ENCODE data around the gene SUMF1.

Gene SUMF1

DNA sequence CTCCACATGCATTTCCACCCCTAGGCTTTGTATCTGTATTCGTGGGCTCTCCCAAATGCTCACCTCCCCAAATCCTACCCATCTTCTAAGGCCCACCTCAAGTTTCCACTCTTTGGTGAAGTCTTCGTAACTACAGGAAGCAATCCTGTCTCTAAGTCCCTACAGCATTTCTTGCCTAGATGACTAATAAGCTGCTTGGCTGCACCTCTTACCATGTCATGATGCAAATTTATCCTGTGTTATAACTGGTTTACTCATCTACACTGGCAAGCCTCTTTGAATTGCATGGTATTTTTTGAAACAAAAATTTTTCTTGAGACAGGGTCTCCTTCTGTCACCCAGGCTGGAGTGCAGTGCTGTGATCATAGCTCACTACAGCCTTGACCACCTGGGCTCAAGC, 90.6 kb downstream of the SUMF1 start:
- DNase-seq, result no peak

- no peak for DNase-seq
Observed at GRCh38 chr3:4375911-4376310, 91.2 kb downstream of the SUMF1 start.

GRCh38 chr3:4373669-4374068, 93.4 kb downstream of the SUMF1 start:
- DNase-seq, result no peak

- DNase-seq, result no peak
Observed at GRCh38 chr3:4362523-4362922, 104.5 kb downstream of the SUMF1 start.

DNA sequence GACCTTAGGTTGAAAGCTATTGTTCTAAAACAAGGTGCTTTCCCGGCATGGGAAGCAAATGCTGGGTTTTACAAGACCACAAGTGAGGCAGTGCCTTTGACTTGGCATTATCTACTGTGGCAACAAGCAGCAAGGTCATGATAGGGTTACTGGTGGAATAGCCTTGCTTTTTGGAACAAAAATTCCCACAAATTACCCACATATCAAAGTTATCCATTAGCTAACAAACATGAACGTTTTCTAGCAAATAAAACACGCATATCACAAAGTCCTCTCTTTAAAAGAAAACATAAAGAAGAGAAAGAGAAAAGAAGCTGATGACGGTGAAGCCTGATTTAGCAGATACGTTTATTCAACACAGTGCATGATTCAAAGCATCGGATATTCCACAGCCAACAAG, 106.3 kb downstream of the SUMF1 start:
- DNase-seq, result no peak

- no peak for DNase-seq
Observed at GRCh38 chr3:4359805-4360502, 107.1 kb downstream of the SUMF1 start.

DNA sequence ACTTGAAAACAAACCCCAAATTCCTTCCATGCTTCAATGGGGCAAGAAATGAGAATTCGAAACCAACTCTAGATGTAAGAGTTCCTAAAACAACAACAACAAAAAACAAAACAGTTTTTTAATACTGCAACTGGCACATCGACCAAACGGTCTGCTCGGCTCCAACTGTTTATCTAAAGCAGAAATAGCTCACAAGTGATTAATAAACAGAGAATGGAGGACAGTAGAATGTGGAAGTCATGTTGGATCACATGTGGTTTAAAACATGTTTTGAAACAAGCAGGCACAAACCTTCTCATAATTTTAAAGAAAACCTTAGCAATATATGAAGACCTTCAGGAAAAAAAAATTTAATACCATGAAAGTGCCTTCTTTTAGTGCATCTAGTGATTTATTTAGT, 108.8 kb downstream of the SUMF1 start:
- DNase-seq, result no peak

- DNase-seq, result no peak
Observed at GRCh38 chr3:4356546-4357410, 110.3 kb downstream of the SUMF1 start.

DNA sequence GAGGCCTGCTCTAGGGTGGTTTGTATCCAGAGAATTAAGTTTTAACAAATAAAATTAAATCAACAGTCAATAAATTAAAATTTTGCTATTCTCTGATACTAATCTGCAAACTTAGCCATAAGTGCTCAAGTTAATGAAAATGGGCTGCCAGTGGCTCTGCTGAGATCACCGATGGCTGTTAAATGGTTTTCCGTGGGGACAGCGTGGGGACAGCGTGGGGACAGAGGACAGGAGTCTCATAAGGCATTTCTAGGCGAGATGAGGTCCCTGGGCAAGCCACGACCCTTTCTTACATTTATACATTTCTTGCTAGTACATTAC, 110.9 kb downstream of the SUMF1 start:
- DNase-seq, result no peak

DNA sequence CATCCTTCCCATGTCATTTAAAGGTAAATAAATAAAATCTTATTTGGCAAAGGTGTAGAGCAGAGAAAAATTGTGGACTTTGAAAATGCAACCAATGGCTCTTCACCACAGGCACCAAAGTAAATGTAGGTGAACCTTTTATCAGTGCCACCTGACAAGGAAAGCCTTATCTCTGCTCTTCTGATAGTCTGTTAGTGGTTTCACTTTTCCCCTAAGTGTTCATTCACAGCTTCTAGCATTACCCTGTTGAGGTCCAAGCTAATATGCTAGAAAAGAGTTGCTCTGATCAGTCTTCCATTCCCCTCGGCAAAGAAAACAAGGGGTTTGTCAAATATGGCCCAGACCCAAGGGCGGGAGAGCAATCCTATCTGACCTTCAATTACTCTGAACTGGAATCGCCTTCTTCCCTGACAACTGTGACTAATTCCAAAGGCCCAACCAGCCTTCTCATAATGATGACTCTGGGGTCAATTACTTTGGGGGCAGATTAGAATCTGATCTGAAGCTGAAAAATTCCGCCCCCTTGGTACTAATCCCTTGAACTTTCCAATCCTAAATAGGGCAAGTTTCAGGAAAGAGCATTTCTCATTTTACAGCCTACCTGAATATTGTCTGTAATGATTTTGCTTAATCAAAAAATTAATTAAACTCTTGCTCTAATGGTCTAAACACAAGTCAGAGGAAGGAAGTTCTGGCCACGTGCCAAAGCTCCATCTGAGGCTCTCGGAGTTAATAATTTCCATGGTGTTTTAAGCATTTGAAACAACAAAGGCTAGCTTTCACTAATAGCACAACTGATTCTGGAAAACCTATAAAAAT, 111.5 kb downstream of the SUMF1 start:
- DNase-seq, result peak; percentile 88

DNA sequence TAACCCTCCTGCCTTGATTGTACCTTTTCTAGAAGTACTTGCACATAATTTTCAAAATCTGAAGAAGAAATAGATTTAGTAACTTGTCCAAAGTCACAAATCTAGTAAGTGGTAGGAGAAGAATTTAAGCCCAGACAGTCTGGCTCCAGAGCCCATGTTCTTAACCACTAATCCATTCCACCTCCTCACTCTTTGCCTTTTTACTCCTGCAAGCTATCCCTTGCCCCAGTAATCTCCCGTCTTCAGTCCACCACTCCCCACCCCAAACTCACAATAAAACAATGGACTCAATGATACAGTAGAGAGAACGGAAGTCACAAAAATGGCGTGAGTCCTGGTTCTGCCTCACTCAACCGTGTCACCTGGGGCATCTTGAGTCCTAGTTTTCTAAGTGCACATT, 115.2 kb downstream of the SUMF1 start:
- DNase-seq, result no peak

DNA sequence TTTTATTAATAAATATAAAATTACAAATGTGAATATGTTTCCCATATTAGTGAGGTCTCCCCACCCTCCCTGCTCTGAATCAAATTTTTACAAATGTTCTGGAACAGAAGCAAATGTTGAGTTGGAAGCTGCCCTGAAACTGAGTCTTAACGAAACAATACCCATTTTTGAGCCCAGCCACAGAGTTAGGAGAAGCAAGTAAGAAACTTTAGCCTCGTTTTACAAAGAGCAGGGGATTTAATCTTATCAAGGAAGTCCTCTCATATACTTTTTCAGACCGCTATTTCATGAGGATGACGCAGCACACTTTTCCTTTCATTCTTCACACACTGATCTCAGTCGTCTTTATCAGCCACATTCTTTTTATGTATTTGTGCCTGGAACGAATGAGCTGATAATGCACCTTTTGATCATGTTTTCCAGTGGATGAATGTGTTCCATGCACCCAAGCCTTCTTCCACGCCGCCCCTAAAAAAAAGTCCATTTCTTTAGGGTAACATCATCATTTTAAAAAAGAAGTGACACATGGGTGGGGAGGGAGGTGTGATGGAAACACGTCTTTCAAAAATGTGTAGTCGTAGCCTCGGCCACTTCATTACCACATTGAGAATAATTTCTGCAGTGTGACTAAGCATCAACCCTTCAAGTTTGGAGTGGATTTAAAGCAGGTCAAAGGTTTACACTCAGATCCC, 115.8 kb downstream of the SUMF1 start:
- DNase-seq, result peak; percentile 96

- DNase-seq, result peak; percentile 94
Observed at GRCh38 chr3:4350789-4351163, 116.3 kb downstream of the SUMF1 start.

DNA sequence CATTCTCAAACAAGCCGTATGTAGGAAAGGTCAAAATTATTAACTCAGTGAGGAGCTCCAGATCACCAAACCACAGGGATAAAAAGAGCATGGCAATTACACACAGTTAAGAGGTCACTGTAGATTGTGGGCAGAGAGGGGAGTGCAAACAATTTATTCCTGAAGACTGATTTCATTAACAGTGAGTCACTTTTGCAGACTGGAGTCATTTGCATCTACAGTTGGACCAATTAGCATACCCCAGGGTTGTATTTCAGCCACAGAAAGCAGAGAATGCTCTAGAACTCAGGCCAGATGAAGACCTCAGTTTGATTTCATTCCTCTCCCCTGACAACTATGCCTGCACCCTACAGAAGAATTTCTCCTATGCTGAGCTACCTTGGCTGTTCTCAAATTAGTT, 123.8 kb downstream of the SUMF1 start:
- DNase-seq, result peak; percentile 24

- no peak for DNase-seq
Observed at GRCh38 chr3:4341336-4341675, 125.8 kb downstream of the SUMF1 start.

DNA sequence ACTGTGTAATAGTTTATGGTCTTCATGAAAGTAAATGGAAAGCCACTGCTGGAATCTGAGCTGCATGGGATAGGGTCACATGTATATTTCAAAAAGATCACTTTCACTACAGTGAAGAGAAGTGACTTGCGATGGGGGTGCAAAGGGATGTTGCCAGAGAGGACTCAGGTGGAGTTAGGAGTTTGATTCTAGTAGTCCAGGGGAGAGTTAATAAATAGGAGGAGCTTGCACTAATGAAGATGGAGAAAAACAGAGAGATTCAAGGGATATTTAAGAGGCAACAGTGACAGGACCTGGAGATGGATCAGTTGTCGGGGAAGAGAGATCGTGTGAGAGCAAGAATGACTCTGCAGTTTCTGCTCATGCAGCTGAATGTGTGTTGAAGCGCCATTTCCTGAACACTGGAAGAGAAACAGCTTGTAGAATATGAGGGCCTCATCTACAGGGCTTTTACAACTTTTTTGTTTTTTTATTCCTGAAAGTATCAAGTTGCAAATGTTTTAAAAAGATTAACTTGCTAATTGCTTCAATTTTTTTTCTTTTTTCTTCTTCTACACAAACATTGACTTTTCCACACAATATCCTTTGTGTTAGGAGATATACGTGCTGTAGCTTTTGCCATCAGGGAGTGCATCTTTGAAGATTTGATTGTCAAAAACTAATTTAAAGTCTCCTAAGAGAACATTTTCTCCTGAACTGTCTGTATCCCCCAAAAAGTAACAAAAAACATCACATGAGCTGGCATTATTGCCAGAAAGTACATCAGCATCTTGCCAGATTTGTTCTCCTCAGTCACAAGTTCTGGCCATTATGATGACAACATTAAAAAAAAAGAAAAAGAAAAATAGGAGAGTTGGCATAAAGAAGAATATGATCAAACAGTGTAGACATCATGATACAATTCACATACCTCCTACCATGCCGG, 126.4 kb downstream of the SUMF1 start:
- peak; percentile 73 for DNase-seq

DNA sequence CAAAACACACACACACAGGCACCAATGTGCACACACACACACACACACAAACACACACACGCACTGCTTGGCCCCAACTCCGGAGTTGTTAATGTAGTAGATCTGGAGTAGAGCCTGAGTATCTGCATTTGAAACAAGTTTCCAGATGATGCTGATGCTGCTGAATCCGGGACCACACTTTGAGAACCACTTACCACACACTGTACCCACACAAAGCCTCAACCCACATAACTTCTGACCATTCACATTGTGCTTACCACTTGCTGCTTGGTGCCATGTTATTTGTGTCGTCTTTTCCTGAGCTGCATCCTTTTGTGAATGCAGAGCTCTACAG, 127.0 kb downstream of the SUMF1 start:
- DNase-seq, result no peak

DNA sequence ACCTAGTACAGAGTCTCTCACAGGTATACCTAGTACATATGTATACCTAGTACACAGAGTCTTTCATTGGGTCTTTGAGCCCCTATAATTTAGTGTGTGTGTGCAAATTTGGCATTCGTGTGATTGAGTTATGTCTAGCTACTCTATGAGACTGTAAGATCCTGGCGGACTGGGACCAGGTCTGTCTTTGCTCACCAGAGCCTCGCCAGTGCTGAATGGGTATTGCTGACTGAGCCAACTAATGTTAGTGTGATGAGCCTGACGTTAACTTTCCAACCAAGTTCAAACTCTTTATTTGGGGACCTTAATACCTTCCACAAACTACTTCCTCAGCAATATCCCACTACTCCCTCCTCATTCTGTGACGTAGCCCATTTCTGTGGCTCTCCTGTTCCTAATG, 128.3 kb downstream of the SUMF1 start:
- no peak for DNase-seq

- DNase-seq, result no peak
Observed at GRCh38 chr3:4336850-4337546, 130.1 kb downstream of the SUMF1 start.

GRCh38 chr3:4335840-4336562, 131.1 kb downstream of the SUMF1 start:
- DNase-seq, result no peak

DNA sequence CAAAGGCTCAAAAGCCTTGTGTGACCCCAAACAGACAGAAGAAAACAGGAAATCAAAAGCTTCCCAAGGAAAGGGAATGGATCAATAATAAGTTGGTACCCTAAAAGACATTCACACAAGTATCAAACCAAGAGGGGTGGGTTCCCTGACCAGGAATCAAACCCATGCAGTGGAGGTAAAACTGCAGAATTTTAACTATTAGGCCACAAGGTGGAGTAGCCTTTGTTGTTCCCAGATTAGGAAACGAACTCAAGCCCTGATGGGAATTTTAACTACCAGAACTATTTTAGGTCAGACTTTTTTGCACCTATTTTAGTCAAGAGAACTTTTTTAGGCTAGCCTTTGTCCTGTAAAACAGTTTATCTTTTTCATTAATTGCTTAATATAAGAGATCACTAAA, 132.5 kb downstream of the SUMF1 start:
- DNase-seq, result peak; percentile 41

Measured in OCI-M1 (cell line).